ENCODE measurements around the gene TNPO3.

The TNPO3 gene

DNA sequence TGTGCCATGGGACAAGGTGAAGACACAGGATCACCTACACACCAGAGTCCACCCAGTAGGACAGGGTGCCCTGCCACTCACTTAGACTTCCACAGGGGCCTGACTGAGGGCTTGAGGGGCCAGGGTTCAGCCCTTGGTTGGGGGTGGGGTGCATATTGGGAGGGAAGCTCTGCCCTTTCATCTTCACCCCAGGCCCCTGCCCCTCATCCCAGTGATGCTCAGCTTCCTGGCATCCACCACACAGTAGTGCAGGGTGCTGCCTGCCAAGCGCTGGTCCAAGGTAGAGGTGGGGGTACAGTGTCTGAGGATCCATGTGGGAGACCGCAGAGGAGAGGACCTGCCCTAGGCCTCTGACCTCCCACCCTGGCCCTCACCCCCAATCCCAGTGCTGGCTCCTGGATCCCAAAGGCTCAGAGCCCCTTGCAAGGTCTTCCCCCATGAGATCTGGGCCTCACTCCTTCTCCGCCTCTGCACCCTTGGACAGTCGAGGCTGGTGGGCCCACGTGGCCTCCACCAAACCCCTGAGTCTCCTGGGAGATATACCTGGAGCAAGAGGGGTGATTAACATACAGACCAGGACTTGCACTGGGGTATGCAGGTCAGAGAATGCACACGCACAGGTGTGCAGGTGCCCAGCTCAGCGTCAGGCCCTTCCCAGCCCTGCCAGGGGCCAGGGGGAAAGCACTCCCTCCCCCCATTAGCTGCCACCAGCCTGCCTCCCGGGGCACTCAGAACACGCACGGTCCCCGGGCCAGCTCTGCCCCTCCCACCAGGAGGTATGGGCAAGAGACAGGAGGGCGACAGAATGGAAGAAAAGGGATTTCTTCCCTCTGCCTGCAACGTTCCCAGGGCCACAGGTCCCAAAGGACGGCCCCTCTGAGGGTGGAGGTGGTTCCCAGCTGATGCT lies 125.8 kb downstream of the TNPO3 start:
- H3K9me3 ChIP-seq (ENCODE audit: insufficient read depth, low read length) = no peaks in the 10 kb centered on the region
- H3K27ac ChIP-seq (ENCODE audit: low read depth, low read length) = no peak overlapping the region
- H3K9ac ChIP-seq (ENCODE audit: low read length) = no peak overlapping the region
- no peak overlapping the region for H3K4me2 ChIP-seq (ENCODE audit: low read depth, low read length, poor library complexity, severe bottlenecking)
- no peak overlapping the region for H3K4me3 ChIP-seq (ENCODE audit: insufficient read depth, low read length, poor library complexity, severe bottlenecking)
- H3F3A ChIP-seq (ENCODE audit: insufficient read depth) = no peaks in the 10 kb centered on the region
- no peaks in the 10 kb centered on the region for H4K20me1 ChIP-seq (ENCODE audit: low read depth, low read length)
- no peak overlapping the region for H2AFZ ChIP-seq (ENCODE audit: low read depth, low read length, severe bottlenecking)
- no peaks in the 10 kb centered on the region for H3K36me3 ChIP-seq (ENCODE audit: low read length)
- no peaks in the 10 kb centered on the region for H3K27me3 ChIP-seq (ENCODE audit: low read length)
- TF ChIP-seq EZH2phosphoT487 (conservative IDR thresholded peaks at IDR 0.05; ENCODE audit: low read length) (no peak), CTCF (IDR thresholded peaks at IDR 0.05; ENCODE audit: insufficient read depth, low read length, poor library complexity, severe bottlenecking) (no peak)
- no peaks in the 10 kb centered on the region for H3K79me2 ChIP-seq (ENCODE audit: insufficient read depth, low read length)
- H3K9me2 ChIP-seq (replicated peaks; ENCODE audit: insufficient read depth, low read length) = no peaks in the 10 kb centered on the region

DNA sequence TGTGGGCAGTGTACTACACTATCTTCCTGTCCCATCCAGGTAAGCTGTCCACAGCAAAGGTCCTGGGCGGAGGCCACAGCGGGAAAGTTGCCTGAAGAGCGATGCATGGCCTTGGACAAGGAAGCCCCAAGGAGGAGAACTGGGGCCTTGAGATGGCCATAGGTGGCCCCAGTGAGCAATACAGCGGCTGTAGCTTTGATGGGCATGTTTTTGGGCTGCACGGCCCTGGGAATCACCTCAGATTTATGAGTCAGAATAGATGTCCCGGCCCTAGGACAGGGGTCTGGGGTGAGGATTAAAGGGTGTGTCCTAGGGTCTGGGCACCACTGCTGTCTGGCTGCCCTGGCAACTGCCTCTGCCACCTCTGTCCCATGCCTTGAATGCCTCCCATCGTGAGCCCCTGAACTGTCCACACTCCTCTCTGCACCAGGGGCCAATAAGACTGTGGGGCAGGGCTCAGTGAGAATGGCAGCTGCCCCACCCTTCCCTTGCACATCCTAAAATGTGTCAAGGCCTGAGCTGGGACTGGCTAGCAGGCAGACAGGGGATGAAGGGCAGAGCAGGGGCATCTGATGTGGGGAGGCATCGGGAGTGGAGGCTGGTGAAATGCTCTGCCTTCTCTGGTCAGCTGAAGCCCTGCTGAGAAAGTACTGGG lies 126.6 kb downstream of the TNPO3 start:
- Histone ChIP-seq H4K20me1 (ENCODE audit: low read depth, low read length) (no peaks in the 10 kb centered on the region), H3F3A (ENCODE audit: insufficient read depth) (no peaks in the 10 kb centered on the region), H3K36me3 (ENCODE audit: low read length) (no peaks in the 10 kb centered on the region), H3K9ac (ENCODE audit: low read length) (no peak overlapping the region), H3K79me2 (ENCODE audit: insufficient read depth, low read length) (no peaks in the 10 kb centered on the region), H3K4me3 (ENCODE audit: insufficient read depth, low read length, poor library complexity, severe bottlenecking) (no peak overlapping the region), H2AFZ (ENCODE audit: low read depth, low read length, severe bottlenecking) (no peak overlapping the region), H3K27me3 (ENCODE audit: low read length) (no peaks in the 10 kb centered on the region), H3K9me2 (replicated peaks; ENCODE audit: insufficient read depth, low read length) (no peaks in the 10 kb centered on the region), H3K9me3 (ENCODE audit: insufficient read depth, low read length) (no peaks in the 10 kb centered on the region), H3K4me2 (ENCODE audit: low read depth, low read length, poor library complexity, severe bottlenecking) (no peak overlapping the region), H3K27ac (ENCODE audit: low read depth, low read length) (no peak overlapping the region)
- TF ChIP-seq CTCF (IDR thresholded peaks at IDR 0.05; ENCODE audit: insufficient read depth, low read length, poor library complexity, severe bottlenecking) (no peak), EZH2phosphoT487 (conservative IDR thresholded peaks at IDR 0.05; ENCODE audit: low read length) (no peak)

DNA sequence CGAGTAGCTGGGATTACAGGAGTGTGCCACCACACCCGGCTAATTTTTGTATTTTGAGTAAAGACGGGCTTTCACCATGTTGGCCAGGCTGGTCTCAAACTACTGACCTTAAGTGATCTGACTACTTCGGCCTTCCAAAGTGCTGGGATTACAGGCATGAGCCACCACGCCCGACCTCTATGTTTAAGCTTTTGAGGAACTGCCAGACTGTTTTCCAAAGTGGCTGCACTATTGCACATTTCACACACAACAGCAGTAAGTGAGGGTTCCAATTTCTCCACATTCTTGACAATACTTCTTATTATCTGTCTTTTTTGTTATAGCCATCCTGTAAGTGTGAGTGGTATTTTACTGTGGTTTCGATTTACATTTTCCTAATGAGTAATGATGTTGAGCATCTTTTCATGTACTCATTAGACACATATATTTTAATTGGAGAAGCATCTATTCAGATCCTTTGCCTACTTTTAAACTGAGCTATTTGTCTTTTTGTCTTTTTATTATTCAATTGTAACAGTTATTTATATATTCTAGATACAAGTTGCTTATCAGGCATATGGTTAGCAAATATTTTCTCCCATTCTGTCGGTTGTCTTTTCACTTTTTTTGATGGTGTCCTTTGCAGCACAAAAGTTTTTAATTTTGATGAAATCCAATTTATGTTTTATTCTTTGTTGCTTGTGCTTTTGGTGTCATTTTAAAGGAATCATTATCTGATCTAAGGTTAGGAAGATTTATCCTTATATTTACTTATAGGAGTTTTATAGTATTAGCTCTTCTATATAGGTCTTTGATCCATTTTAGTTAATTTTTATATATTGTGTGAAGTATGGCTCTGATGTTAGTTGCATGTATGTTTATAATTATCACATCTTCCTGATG lies 130.0 kb downstream of the TNPO3 start:
- Histone ChIP-seq H3K79me2 (ENCODE audit: insufficient read depth, low read length) (no peaks in the 10 kb centered on the region), H2AFZ (ENCODE audit: low read depth, low read length, severe bottlenecking) (no peak overlapping the region), H3K4me2 (ENCODE audit: low read depth, low read length, poor library complexity, severe bottlenecking) (no peak overlapping the region), H3K9ac (ENCODE audit: low read length) (no peak overlapping the region), H3F3A (ENCODE audit: insufficient read depth) (no peaks in the 10 kb centered on the region), H4K20me1 (ENCODE audit: low read depth, low read length) (no peaks in the 10 kb centered on the region), H3K9me3 (ENCODE audit: insufficient read depth, low read length) (no peaks in the 10 kb centered on the region), H3K27me3 (ENCODE audit: low read length) (no peaks in the 10 kb centered on the region), H3K27ac (ENCODE audit: low read depth, low read length) (no peak overlapping the region), H3K36me3 (ENCODE audit: low read length) (no peaks in the 10 kb centered on the region), H3K4me3 (ENCODE audit: insufficient read depth, low read length, poor library complexity, severe bottlenecking) (no peak overlapping the region), H3K9me2 (replicated peaks; ENCODE audit: insufficient read depth, low read length) (no peaks in the 10 kb centered on the region)
- TF ChIP-seq EZH2phosphoT487 (conservative IDR thresholded peaks at IDR 0.05; ENCODE audit: low read length) (no peak), CTCF (IDR thresholded peaks at IDR 0.05; ENCODE audit: insufficient read depth, low read length, poor library complexity, severe bottlenecking) (no peak)
